Activated CD8-positive, alpha-beta memory T cell treated with anti-CD3 and anti-CD28 coated beads, Interleukin-2, amount 10 ng/mL, durations not matched to agents 7 days and 5 days (primary cell): ENCODE data around the gene MYL7. TPM values are rescaled to one million over a fixed set of nuclear protein-coding genes. Genes with fewer than 3 reads are reported as not detected.

Source experiments
- ATAC-seq: fragments of 150-1000 bp; cut with Tn5 transposase; one replicate; pipeline ENCODE4 v1.10.0; 2021; ENCODE audit warnings: moderate library complexity
- CTCF ChIA-PET: fragments of 350-600 bp; sonication (Branson Sonifier 250); formaldehyde crosslinking; loops from one replicate; lab custom pipeline; 2021; ENCODE audit warnings: antibody characterized with exemption; lab: Charles Lee
- DNase-seq: peaks from one replicate; pipeline ENCODE4 v3.0.0-alpha.2; 2020
- H3K27ac Mint-ChIP-seq: one replicate; pipeline ENCODE4 v1.8.0; 2021; ENCODE audit warnings: mild to moderate bottlenecking, mixed read lengths
- H3K27me3 Mint-ChIP-seq: one replicate; pipeline ENCODE4 v1.8.0; 2021; ENCODE audit warnings: mixed read lengths
- H3K36me3 Mint-ChIP-seq: one replicate; pipeline ENCODE4 v1.8.0; 2021; ENCODE audit warnings: mild to moderate bottlenecking, mixed read lengths
- H3K4me1 Mint-ChIP-seq: one replicate; pipeline ENCODE4 v1.8.0; 2021; ENCODE audit warnings: mixed read lengths
- H3K4me3 Mint-ChIP-seq: one replicate; pipeline ENCODE4 v1.8.0; 2021; ENCODE audit warnings: mild to moderate bottlenecking, moderate library complexity, mixed read lengths
- H3K9me3 Mint-ChIP-seq: one replicate; pipeline ENCODE4 v1.8.0; 2022; ENCODE audit warnings: low read depth, mixed read lengths
- total RNA-seq, 2 experiments: library from RNA; stranded (reverse); gene quantifications; one replicate each; pipeline ENCODE4 v1.2.3, GENCODE V29; 2021

Gene MYL7
- total RNA-seq, 2 experiments from 2014 or later: not detected

DNA sequence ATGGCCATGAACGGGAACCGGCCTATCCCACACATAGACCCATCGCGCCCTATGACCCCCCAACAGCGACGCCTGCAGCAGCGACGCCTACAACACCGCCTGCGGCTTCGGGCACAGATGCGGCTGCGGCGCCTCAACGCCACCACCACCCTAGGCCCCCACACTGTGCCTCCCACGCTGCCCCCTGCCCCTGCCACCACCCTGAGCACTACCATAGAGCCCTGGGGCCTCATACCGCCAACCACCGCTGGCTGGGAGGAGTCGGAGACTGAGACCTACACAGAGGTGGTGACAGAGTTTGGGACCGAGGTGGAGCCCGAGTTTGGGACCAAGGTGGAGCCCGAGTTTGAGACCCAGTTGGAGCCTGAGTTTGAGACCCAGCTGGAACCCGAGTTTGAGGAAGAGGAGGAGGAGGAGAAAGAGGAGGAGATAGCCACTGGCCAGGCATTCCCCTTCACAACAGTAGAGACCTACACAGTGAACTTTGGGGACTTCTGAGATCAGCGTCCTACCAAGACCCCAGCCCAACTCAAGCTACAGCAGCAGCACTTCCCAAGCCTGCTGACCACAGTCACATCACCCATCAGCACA lies 27.3 kb downstream of the MYL7 start:
- DNase-seq: no peak
- H3K27ac Mint-ChIP-seq: no peak overlapping the region
- no peak overlapping the region for H3K4me3 Mint-ChIP-seq
- CTCF ChIA-PET: no interaction called here
- no peaks in the 10 kb centered on the region for H3K9me3 Mint-ChIP-seq
- ATAC-seq: no peak
- peaks cover 16% of the 10 kb centered on the region for H3K36me3 Mint-ChIP-seq
- peaks cover 3% of the 10 kb centered on the region for H3K4me1 Mint-ChIP-seq
- no peaks in the 10 kb centered on the region for H3K27me3 Mint-ChIP-seq

GRCh38 chr7:44112997-44113763 lies 28.0 kb downstream of the MYL7 start:
- no peak overlapping the region for H3K4me3 Mint-ChIP-seq
- no peak overlapping the region for H3K27ac Mint-ChIP-seq
- peaks cover 12% of the 10 kb centered on the region for H3K36me3 Mint-ChIP-seq
- no peaks in the 10 kb centered on the region for H3K27me3 Mint-ChIP-seq
- ATAC-seq: no peak
- H3K4me1 Mint-ChIP-seq: peaks cover 2% of the 10 kb centered on the region
- no peak for DNase-seq
- H3K9me3 Mint-ChIP-seq: no peaks in the 10 kb centered on the region
- CTCF ChIA-PET: no interaction called here

DNA sequence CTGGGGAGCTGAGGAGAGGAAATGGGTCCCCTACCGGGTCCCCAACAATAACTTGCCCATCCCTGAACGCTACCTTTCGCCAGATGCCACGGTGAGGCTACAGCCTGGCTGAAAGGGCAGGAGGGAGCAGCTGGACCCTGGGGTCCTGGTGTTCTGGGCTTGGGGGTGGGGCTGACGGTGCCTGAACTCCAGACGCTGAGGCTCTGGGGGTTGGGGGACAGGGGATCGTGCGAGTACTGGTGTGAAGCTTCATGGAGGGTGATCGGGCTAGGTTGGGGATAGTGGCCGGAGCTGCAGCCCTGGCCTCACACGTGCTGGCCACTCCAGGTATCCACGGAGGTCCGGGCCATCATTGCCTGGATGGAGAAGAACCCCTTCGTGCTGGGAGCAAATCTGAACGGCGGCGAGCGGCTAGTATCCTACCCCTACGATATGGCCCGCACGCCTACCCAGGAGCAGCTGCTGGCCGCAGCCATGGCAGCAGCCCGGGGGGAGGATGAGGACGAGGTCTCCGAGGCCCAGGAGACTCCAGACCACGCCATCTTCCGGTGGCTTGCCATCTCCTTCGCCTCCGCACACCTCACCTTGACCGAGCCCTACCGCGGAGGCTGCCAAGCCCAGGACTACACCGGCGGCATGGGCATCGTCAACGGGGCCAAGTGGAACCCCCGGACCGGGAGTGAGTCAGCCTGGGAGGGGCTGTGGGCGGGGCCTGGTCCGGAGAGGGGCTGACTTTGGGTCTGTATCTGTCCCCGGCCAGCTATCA lies 28.7 kb downstream of the MYL7 start:
- H3K27me3 Mint-ChIP-seq: no peaks in the 10 kb centered on the region
- CTCF ChIA-PET: no interaction called here
- H3K27ac Mint-ChIP-seq: no peak overlapping the region
- no peaks in the 10 kb centered on the region for H3K9me3 Mint-ChIP-seq
- no peaks in the 10 kb centered on the region for H3K4me1 Mint-ChIP-seq
- no peak for ATAC-seq
- no peak overlapping the region for H3K4me3 Mint-ChIP-seq
- DNase-seq: no peak
- H3K36me3 Mint-ChIP-seq: peaks cover 8% of the 10 kb centered on the region

GRCh38 chr7:44111761-44112160 lies 29.4 kb downstream of the MYL7 start:
- DNase-seq: no peak
- H3K27me3 Mint-ChIP-seq: no peaks in the 10 kb centered on the region
- H3K27ac Mint-ChIP-seq: no peak overlapping the region
- no peak overlapping the region for H3K4me3 Mint-ChIP-seq
- ATAC-seq: no peak
- peaks cover 5% of the 10 kb centered on the region for H3K36me3 Mint-ChIP-seq
- H3K4me1 Mint-ChIP-seq: no peaks in the 10 kb centered on the region
- CTCF ChIA-PET: interaction anchor here (1.1 kb wide), 1 partner anchor 14 kb away, joined by 3 read pairs; no protein-coding TSS in a partner anchor
- no peaks in the 10 kb centered on the region for H3K9me3 Mint-ChIP-seq

GRCh38 chr7:44110719-44111635 lies 30.2 kb downstream of the MYL7 start:
- H3K9me3 Mint-ChIP-seq: no peaks in the 10 kb centered on the region
- peaks cover 5% of the 10 kb centered on the region for H3K36me3 Mint-ChIP-seq
- no peaks in the 10 kb centered on the region for H3K4me1 Mint-ChIP-seq
- no peak for ATAC-seq
- DNase-seq: no peak
- CTCF ChIA-PET: interaction anchor here (1.1 kb wide), 1 partner anchor 14 kb away, joined by 3 read pairs; no protein-coding TSS in a partner anchor
- no peak overlapping the region for H3K27ac Mint-ChIP-seq
- peaks cover under 1% of the 10 kb centered on the region for H3K27me3 Mint-ChIP-seq
- H3K4me3 Mint-ChIP-seq: no peak overlapping the region

GRCh38 chr7:44109991-44110390 lies 31.1 kb downstream of the MYL7 start:
- H3K9me3 Mint-ChIP-seq: no peaks in the 10 kb centered on the region
- ATAC-seq (no peak), DNase-seq (no peak)
- CTCF ChIA-PET: interaction anchor here (0.8 kb wide), 1 partner anchor 11 kb away, joined by 3 read pairs; no protein-coding TSS in a partner anchor
- H3K36me3 Mint-ChIP-seq: peaks cover 5% of the 10 kb centered on the region
- no peak overlapping the region for H3K27ac Mint-ChIP-seq
- H3K4me3 Mint-ChIP-seq: no peak overlapping the region
- H3K4me1 Mint-ChIP-seq: peaks cover 4% of the 10 kb centered on the region
- peaks cover 10% of the 10 kb centered on the region for H3K27me3 Mint-ChIP-seq

- Mint-ChIP-seq H3K4me3 (no peak overlapping the region), H3K27ac (no peak overlapping the region), H3K36me3 (peaks cover 5% of the 10 kb centered on the region), H3K27me3 (peaks cover 13% of the 10 kb centered on the region), H3K4me1 (peaks cover 4% of the 10 kb centered on the region), H3K9me3 (no peaks in the 10 kb centered on the region)
- CTCF ChIA-PET: interaction anchor here (0.8 kb wide), 1 partner anchor 10 kb away, joined by 3 read pairs; no protein-coding TSS in a partner anchor
- ATAC-seq (no peak), DNase-seq (no peak)
Measured at GRCh38 chr7:44108768-44109750, 32.1 kb downstream of the MYL7 start.

DNA sequence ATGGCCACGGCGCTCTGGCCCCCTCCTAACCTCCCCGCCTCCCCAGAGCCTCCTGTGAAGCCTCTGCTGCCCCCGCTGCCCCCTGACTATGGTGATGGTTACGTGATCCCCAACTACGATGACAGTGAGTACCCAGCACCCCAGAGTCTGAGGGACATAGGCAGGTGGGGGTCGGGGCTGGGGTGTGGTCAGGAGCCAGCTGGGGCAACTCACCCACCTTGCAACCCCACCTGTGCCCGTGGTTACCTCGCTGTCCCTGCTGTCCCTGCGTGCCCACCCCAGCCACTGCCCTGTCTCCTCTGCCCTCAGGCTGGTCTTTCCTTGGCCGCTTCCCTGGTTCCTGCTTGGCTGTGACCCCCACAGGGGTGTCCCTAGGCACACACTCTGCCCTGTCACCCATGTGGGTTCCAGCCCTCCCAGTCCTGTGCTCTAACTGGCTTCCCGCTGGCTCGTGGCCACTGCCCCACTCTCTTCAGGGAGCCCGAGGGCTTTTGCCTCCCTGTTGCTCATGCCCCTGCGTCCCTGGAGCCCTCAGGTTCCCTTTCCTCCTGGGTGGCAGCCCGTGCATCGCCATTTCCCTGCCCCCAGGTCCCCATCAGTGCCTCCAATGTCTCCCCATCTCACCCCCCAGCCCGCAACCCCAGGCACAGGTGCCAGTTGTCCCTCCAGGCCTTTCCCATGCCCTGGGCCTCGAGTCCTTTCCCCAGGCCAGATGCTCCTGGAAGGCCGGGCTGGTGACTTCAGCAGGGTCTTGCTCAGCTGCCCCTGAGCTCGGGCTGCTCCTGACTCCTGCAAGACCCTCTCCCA lies 33.0 kb downstream of the MYL7 start:
- H3K4me3 Mint-ChIP-seq: no peak overlapping the region
- no peaks in the 10 kb centered on the region for H3K36me3 Mint-ChIP-seq
- H3K9me3 Mint-ChIP-seq: no peaks in the 10 kb centered on the region
- DNase-seq: no peak
- ATAC-seq: no peak
- no peak overlapping the region for H3K27ac Mint-ChIP-seq
- peaks cover 18% of the 10 kb centered on the region for H3K27me3 Mint-ChIP-seq
- CTCF ChIA-PET: interaction anchor here (1.1 kb wide), 1 partner anchor 10 kb away, joined by 3 read pairs; no protein-coding TSS in a partner anchor
- peaks cover 4% of the 10 kb centered on the region for H3K4me1 Mint-ChIP-seq

GRCh38 chr7:44107116-44107960 lies 33.8 kb downstream of the MYL7 start:
- peaks cover 4% of the 10 kb centered on the region for H3K4me1 Mint-ChIP-seq
- H3K36me3 Mint-ChIP-seq: no peaks in the 10 kb centered on the region
- CTCF ChIA-PET: interaction anchor here (1.1 kb wide), 1 partner anchor 10 kb away, joined by 3 read pairs; no protein-coding TSS in a partner anchor
- H3K4me3 Mint-ChIP-seq: no peak overlapping the region
- ATAC-seq: no peak
- DNase-seq: no peak
- H3K9me3 Mint-ChIP-seq: no peaks in the 10 kb centered on the region
- H3K27ac Mint-ChIP-seq: no peak overlapping the region
- H3K27me3 Mint-ChIP-seq: peaks cover 26% of the 10 kb centered on the region

DNA sequence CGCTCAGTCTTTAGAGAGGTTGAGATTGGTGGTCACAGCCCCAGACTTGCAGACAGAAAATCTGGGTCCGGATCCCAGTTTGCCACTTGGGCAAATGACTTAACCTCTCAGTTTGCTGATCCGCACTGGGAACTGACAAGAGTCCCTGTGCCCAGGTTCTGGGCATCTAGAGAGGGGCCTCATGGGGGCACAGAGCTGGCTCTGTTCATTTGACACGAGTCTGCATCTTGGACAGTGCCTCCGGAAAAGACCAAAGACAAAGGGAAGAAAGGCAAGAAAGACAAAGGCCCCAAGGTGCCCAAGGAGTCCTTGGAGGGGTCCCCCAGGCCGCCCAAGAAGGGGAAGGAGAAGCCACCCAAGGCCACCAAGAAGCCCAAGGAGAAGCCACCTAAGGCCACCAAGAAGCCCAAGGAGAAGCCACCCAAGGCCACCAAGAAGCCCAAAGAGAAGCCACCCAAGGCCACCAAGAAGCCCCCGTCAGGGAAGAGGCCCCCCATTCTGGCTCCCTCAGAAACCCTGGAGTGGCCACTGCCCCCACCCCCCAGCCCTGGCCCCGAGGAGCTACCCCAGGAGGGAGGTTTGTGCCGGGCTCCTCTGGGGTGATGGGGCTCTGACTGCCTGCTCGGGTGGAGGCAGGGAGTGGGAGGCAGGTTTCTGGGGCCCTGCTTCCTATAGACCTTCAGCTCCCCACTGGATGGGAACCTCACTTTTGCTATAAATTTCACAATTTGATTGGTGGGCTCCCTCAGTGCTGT lies 34.6 kb downstream of the MYL7 start:
- Mint-ChIP-seq H3K27ac (no peak overlapping the region), H3K4me1 (peaks cover 4% of the 10 kb centered on the region), H3K27me3 (peaks cover 29% of the 10 kb centered on the region), H3K36me3 (no peaks in the 10 kb centered on the region), H3K9me3 (no peaks in the 10 kb centered on the region), H3K4me3 (no peak overlapping the region)
- ATAC-seq (no peak), DNase-seq (no peak)
- CTCF ChIA-PET: interaction anchor here (1.1 kb wide), 1 partner anchor 9 kb away, joined by 3 read pairs; no protein-coding TSS in a partner anchor
